Osteoblast (primary cell): ENCODE results near the gene PNPLA7. TPM values are rescaled to one million over a fixed set of nuclear protein-coding genes. Genes with fewer than 3 reads are reported as not detected.

Experiments
- DNase-seq: peaks from one replicate; pipeline ENCODE4 v3.0.0; 2011; ENCODE audit warnings: low spot score, mixed read lengths; ENCODE audit not compliant: insufficient read length; ENCODE audit errors: missing footprints
- H2AFZ ChIP-seq: 2 replicates; pipeline ENCODE4 v1.6.0; 2011; ENCODE audit warnings: mild to moderate bottlenecking, low read length
- H3K27ac ChIP-seq: 2 replicates; pipeline ENCODE4 v1.5.1; 2011; ENCODE audit warnings: mild to moderate bottlenecking, low read depth, low read length, moderate library complexity
- H3K27me3 ChIP-seq: 2 replicates; pipeline ENCODE4 v1.6.0; 2012; ENCODE audit warnings: mild to moderate bottlenecking, control low read depth, inconsistent platforms, low read length, moderate library complexity; ENCODE audit not compliant: insufficient read depth
- H3K36me3 ChIP-seq: 2 replicates; pipeline ENCODE4 v1.5.1; 2011; ENCODE audit warnings: mild to moderate bottlenecking, low read length, control low read depth, moderate library complexity; ENCODE audit not compliant: insufficient read depth
- H3K4me1 ChIP-seq: 2 replicates; pipeline ENCODE4 v1.5.1; 2011; ENCODE audit warnings: mild to moderate bottlenecking, low read length, control low read depth, moderate library complexity; ENCODE audit not compliant: insufficient read depth
- H3K4me2 ChIP-seq: 2 replicates; pipeline ENCODE4 v1.6.0; 2011; ENCODE audit warnings: mild to moderate bottlenecking, low read length; ENCODE audit not compliant: insufficient read depth
- H3K4me3 ChIP-seq: fragments of 200-600 bp; sonication (generic); 3 replicates; pipeline ENCODE4 v1.5.1; 2012; ENCODE audit warnings: mild to moderate bottlenecking, low read length, inconsistent platforms; ENCODE audit not compliant: insufficient read depth
- H3K79me2 ChIP-seq: 2 replicates; pipeline ENCODE4 v1.6.0; 2012; ENCODE audit warnings: mild to moderate bottlenecking, low read length, control low read depth, inconsistent platforms; ENCODE audit not compliant: insufficient read depth
- H3K9me3 ChIP-seq: 2 replicates; pipeline ENCODE4 v1.5.1; 2011; ENCODE audit warnings: low read depth, low read length, control low read depth
- H4K20me1 ChIP-seq: 2 replicates; pipeline ENCODE4 v1.6.0; 2012; ENCODE audit warnings: mild to moderate bottlenecking, low read length, control low read depth; ENCODE audit not compliant: insufficient read depth
- CTCF ChIP-seq: IDR thresholded peaks from 2 replicates; pipeline ENCODE4 v1.5.1; 2011; ENCODE audit warnings: mild to moderate bottlenecking, low read depth, low read length, moderate library complexity; ENCODE audit errors: extremely low read depth
- total RNA-seq: library from RNA; depleted of rRNA; stranded (reverse); fragments of >200 nt; gene quantifications from 2 replicates; pipeline ENCODE4 v1.2.3, GENCODE V29; 2012

PNPLA7 gene
- total RNA-seq, 1 donor, result 1.8 TPM

GRCh38 chr9:137580209-137580953 is 30.2 kb upstream of the PNPLA7 start:
- Histone ChIP-seq H2AFZ (no peak overlapping the region), H3K9me3 (no peaks in the 10 kb centered on the region), H3K27ac (no peak overlapping the region), H3K4me2 (no peak overlapping the region), H4K20me1 (peaks cover 16% of the 10 kb centered on the region), H3K79me2 (peaks cover 47% of the 10 kb centered on the region), H3K4me3 (no peak overlapping the region), H3K27me3 (no peaks in the 10 kb centered on the region), H3K4me1 (peaks cover 16% of the 10 kb centered on the region), H3K36me3 (peaks cover 24% of the 10 kb centered on the region)
- TF ChIP-seq CTCF, result no peak
- peak; percentile 82 for DNase-seq

GRCh38 chr9:137579259-137579604 is 29.0 kb upstream of the PNPLA7 start:
- H3K36me3 ChIP-seq, result peaks cover 27% of the 10 kb centered on the region
- H3K27ac ChIP-seq, result peak overlapping the region; percentile 69
- peak overlapping the region; percentile 87 for H2AFZ ChIP-seq
- peak overlapping the region; percentile 78 for H3K4me2 ChIP-seq
- TF ChIP-seq CTCF, result no peak
- H3K4me1 ChIP-seq, result peaks cover 16% of the 10 kb centered on the region
- peak overlapping the region; percentile 89 for H3K4me3 ChIP-seq
- no peak for DNase-seq
- H3K9me3 ChIP-seq, result no peaks in the 10 kb centered on the region
- no peaks in the 10 kb centered on the region for H3K27me3 ChIP-seq
- H4K20me1 ChIP-seq, result peaks cover 18% of the 10 kb centered on the region
- H3K79me2 ChIP-seq, result peaks cover 52% of the 10 kb centered on the region

GRCh38 chr9:137578518-137579258 is 28.5 kb upstream of the PNPLA7 start, which contains the start of gene DPH7:
DPH7 (minus strand) TSS chr9:137578925; CDS start chr9:137578777, 148 bp downstream.
- H3K9me3 ChIP-seq, result no peaks in the 10 kb centered on the region
- TF ChIP-seq CTCF, result peak; percentile 79
- H3K27ac ChIP-seq, result peak within 1 kb of the TSS; percentile 69
- H2AFZ ChIP-seq, result peak within 1 kb of the TSS; percentile 87
- peaks cover 29% of the 10 kb centered on the region for H3K36me3 ChIP-seq
- no peaks in the 10 kb centered on the region for H3K27me3 ChIP-seq
- peaks cover 50% of the 10 kb centered on the region for H3K79me2 ChIP-seq
- DNase-seq, result peak; percentile 100
- peaks cover 18% of the 10 kb centered on the region for H4K20me1 ChIP-seq
- H3K4me3 ChIP-seq, result peak within 1 kb of the TSS; percentile 89
- peak within 1 kb of the TSS; percentile 78 for H3K4me2 ChIP-seq
- peaks cover 16% of the 10 kb centered on the region for H3K4me1 ChIP-seq

- peaks cover 57% of the 10 kb centered on the region for H3K79me2 ChIP-seq
- no peak for TF ChIP-seq CTCF
Measured at GRCh38 chr9:137575716-137576411, 25.7 kb upstream of the PNPLA7 start.

More at GRCh38 chr9:137575716-137576411, 25.7 kb upstream of the PNPLA7 start:
- no peak overlapping the region for H3K4me2 ChIP-seq
- H3K4me1 ChIP-seq, result peaks cover 16% of the 10 kb centered on the region
- peaks cover 32% of the 10 kb centered on the region for H3K36me3 ChIP-seq
- H3K27ac ChIP-seq, result no peak overlapping the region
- H3K9me3 ChIP-seq, result no peaks in the 10 kb centered on the region
- no peak overlapping the region for H2AFZ ChIP-seq
- H4K20me1 ChIP-seq, result peaks cover 19% of the 10 kb centered on the region
- peak; percentile 80 for DNase-seq
- H3K4me3 ChIP-seq, result no peak overlapping the region
- H3K27me3 ChIP-seq, result no peaks in the 10 kb centered on the region
